Non-pigmented ciliary epithelial cell (primary cell): Measurements from ENCODE around the gene NUCB2.
A peak's percentile ranks its signal among the peaks of the same experiment; 100 is the strongest.

Experiments
- DNase-seq: peaks from one replicate; pipeline ENCODE4 v3.0.0-alpha.2; 2010; ENCODE audit warnings: low read depth

NUCB2 gene

GRCh38 chr11:17333799-17334586, 57.5 kb downstream of the NUCB2 start:
- no peak for DNase-seq

GRCh38 chr11:17343257-17343656, 66.7 kb downstream of the NUCB2 start:
- no peak for DNase-seq

DNA sequence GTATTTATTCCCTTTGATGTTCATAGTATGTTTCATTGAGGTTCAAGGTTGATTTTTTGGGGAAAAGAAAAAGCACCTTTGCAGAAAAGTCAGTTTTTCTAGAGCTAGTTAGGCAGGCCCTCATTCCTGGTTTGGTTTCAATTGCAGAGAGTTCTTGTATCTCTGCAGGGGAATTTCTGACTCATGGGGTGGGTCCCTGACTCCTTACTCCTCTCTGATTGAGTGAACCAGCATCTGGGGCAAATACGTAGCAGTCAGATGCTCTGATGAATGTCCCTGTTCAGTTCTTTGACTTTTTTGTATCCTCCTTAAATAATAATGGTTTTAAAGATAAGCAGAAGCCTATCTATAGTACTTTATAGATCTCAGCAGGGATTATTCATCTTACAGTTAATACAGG, 67.4 kb downstream of the NUCB2 start:
- peak; percentile 78 for DNase-seq

DNA sequence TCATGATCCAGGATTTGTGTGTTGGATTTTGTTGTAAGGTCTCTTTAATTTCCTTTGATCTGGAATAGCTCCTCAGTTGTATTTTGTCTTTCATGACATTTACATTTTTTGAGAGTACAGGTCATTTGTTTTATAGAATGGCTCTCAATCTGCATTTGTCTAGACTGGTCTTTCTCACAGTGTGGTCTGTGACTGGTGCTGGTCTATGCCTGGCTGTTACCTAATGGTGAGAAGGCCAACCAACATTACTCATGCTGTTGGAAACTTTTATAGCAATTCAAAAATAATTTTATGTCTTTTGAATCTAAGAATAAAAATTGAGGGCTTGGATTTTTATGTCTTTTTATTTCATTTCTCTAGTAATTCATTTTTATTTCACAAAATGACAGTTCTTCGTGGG, 71.1 kb downstream of the NUCB2 start:
- no peak for DNase-seq

- no peak for DNase-seq
These were observed 74.1 kb downstream of the NUCB2 start for GRCh38 chr11:17350455-17351171.

DNA sequence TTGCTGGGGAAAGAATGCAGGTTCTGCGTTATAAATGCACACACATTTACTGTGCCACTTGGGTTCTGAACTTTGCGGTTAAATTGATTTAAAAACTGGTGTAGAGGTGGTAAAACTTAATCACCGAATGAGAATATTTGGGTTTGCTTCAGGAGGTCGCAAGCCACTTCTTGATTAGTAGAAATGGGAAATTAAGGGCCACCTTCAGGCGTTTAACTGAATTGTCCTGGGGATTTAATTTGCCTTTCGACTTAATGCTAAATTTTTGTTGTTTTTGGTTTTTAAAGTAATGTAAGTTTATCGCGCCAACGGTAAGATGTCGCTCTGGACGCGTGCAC, 74.6 kb downstream of the NUCB2 start:
- DNase-seq, result no peak

GRCh38 chr11:17351510-17352176, 75.1 kb downstream of the NUCB2 start, which contains the start of gene NCR3LG1:
Gene NCR3LG1 (plus strand): TSS chr11:17351800. CDS start chr11:17351970, 170 bp downstream.
- DNase-seq, result no peak

GRCh38 chr11:17352950-17353820, 76.6 kb downstream of the NUCB2 start:
- DNase-seq, result no peak

GRCh38 chr11:17353821-17354600, 77.5 kb downstream of the NUCB2 start:
- DNase-seq, result no peak

GRCh38 chr11:17354601-17354991, 78.1 kb downstream of the NUCB2 start:
- no peak for DNase-seq

DNA sequence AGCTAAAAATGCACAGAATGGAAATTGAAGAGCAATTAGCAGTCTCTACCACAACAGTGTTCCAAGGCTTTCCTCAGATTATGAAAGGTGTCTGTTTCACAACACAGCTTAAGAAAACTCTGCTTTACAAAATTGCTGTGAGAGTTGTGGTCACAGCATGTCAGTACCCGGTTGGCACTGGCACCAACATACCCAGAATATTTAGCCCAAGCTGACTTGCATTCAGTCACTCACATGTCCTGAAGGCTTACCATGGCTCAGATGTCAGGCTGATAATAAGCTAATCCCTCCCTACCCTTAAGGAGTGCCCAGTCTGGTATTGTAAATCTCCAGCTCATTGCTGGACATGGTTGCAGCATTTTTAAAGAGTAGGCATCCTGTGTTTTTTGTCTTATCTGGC, 90.0 kb downstream of the NUCB2 start:
- DNase-seq, result no peak

DNA sequence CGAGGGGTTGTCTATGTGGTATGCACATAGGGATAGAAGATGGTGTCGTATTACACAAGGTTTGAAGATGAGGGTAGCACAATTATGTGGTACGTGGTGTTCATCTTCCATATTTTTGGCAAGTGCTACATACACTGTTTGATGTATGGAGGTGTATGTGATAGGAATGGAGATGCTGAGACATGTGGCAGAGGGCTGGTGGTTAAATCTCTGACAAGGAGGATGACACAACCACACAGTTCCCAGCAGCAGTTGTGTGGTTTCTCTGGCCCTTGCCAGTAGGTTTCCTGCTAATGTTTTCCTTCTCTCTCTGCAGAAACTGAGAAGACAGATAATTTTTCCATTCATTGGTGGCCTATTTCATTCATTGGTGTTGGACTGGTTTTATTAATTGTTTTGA, 92.0 kb downstream of the NUCB2 start:
- no peak for DNase-seq

DNA sequence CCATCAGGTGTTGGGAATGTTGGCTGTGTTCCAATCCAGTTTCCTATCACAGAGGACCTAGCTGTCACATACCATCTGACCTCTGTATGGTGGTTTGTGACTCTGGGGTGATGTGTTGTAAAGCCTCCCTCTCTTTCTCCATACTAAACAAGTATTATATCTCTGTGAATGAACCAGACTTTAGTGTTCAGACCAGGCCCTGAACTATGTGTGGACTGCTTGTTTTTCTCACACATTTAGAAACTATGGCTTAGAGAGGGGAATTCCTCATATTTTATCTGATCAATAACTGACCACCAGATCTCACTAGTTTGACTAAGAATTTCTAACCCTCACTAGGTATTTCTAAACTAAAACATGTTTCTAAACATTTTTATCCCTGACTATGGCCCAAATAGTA, 92.6 kb downstream of the NUCB2 start:
- no peak for DNase-seq

- DNase-seq, result no peak
These were observed 93.2 kb downstream of the NUCB2 start for GRCh38 chr11:17369684-17370243.

DNA sequence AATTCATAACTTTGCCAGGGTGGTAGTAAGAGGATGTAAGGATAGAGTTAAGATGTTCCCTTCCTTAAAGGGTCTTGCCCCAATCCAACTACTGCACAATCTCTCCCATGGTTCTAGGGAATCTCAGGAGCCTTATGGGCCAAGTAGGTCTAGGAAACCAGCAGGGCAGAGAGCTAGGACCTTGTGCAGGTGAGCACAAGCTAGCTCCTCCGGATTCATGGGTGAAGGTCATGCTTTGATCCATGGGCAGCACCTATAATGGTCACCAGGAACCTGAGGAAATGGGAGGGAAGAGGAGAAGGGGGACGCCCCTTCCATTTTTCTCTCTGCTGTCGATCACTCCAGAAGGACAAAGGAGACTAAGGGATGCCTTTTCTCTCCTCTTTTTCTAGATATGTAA, 95.1 kb downstream of the NUCB2 start:
- DNase-seq, result no peak

GRCh38 chr11:17375547-17375946, 99.0 kb downstream of the NUCB2 start:
- DNase-seq, result no peak

DNA sequence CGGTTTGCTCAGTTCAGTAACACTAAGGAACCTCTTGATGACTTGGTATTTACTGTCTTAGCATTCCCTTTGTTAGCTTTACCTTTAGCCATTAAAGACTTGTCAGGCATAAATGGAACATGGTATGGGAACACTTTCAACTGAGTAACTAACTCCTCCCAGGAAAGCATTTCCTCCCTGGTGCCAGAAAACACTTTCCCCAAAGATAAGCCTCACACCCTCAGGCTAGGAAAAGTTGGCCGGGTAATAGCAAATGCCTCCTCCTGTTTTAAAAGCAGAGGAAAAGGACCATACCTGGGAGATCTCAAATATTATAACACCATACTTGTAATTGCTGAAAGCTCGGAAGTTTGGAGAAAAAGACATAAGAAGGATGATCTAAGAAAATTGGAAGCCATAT, 100.0 kb downstream of the NUCB2 start:
- DNase-seq, result no peak

DNA sequence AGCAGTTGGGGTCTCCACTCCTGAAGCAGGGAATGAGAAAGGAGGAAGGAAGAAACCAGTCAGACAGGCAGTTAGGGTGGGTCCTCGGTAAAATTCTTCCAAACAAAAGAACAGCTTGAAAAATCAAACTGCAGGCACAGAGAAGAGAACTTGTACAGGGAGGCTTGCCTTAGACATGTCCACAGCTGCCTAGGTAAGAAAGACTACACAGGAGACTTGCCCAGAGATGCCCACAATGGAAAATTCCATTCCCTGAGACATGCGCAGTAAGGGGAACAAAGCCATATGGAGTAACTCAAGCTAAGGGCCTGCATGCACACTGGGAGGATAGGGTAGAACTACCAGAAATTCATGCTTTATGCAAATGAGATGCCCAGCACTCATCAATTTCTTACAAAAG, 102.1 kb downstream of the NUCB2 start:
- DNase-seq, result no peak

GRCh38 chr11:17379383-17380180, 103.0 kb downstream of the NUCB2 start:
- DNase-seq, result no peak

GRCh38 chr11:17381156-17381555, 104.6 kb downstream of the NUCB2 start:
- DNase-seq, result no peak
